GM03348 (cell line): ENCODE measurements around the gene FBXL5.

Experiments
- DNase-seq: peaks from one replicate; pipeline ENCODE4 v3.0.0; 2012; ENCODE audit warnings: low spot score

The FBXL5 gene

DNA sequence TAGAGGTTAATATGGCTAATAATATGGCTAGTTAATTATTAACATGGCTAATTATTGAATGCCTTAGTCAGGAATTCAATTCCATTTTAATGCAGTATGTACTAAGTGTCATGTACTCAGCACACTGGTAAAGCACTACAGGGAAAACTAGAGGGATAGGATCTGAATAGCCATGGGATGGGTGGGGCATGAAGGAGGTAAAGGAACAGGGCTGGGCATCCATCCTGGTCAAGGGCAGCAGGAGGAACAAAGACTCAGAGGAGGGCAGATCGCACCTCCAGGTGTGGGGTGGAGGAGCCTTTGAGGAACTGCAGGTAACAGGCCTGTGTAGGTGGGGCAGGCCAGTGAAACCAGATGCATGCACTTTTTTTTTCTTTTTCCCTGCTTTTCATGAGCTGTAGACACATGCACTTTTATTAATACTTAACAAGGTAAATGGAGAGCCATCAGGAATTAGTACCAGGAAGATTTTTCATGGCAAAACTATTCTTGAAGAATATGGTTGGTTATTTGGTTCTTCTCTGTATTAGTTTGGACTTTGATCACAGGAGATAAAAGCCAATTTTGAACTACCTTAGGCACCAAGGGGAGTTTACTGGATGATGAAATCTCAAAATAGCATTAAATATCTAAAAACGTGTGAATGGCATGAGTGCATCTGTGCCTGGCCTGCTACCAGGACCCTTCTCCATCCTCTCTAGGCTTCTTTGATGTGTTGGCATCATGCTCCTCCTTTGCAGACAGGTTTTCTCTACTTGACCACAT is 97.2 kb downstream of the FBXL5 start:
- DNase-seq = no peak

DNA sequence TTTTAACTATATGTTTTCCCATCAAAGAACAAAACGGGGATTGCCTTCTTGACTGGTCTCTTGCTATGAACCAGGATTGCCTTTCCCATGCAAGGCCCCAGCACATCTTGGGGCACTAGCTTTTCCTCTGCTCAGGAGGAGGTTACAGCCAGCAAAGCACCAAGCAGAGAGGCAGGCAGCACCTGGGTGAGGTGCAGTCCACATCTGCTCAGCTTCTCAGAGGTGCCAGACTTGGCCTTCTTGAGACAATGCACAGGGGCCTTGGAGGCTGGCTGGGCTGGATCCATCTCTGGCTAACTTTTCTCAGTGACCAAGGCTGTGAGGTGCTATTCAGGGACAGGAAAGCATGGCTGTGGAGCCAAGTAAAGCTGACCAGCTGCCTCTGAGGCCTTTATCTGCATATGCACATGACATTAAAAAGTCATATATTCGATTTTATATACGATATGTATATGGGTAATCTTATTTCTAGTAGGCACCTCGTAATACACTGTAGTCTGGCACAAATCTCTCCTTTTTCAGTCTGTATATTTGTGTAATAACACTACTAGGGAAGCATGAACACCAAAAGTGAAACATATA is 98.6 kb downstream of the FBXL5 start:
- no peak for DNase-seq
